Measurements from ENCODE around the gene DTX1.

The DTX1 gene

GRCh38 chr12:113097716-113098440 is 41.3 kb downstream of the DTX1 start:
- no peak for TF ChIP-seq CTCF (IDR thresholded peaks at IDR 0.05; ENCODE audit: low read depth, low read length)
- in situ Hi-C loops (cut with HindIII; ENCODE audit: low sequenced_read_pairs) = no loop called here
- peak; percentile 38 for DNase-seq (ENCODE audit: low read depth, low spot score)

DNA sequence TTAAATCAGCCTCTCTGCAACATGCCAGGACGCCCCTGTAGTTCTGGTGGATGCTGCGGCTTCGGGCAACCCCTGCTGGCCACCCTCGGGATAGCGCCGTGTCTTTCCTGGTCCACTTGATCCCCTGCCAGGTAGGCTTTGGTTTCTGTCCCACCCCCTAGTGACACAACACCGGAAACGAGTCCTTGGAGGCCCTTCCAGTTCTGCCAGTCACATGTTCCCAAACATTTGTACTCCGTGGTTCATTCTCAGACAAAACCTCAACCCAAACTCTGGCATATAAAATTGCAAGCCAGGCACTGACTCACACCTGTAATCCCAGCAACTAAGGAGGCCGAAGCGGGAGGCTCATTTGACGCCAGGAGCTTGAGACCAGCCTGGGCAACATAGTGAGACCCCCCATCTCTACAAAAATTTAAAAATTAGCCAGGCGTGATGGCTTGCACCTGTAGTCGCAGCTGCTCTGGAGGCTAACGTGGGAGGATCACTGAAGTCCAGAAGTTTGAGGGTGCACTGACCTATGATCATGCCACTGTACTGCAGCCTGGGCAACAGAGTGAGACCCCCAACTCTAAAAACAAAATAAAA is 42.0 kb downstream of the DTX1 start:
- H3K4me3 ChIP-seq (ENCODE audit: low read depth, low read length) = no peak overlapping the region
- DNase-seq (ENCODE audit: low read depth, low spot score) = peak; percentile 79
- TF ChIP-seq CTCF (IDR thresholded peaks at IDR 0.05; ENCODE audit: low read depth, low read length) = peak; percentile 85
- in situ Hi-C loops (cut with HindIII; ENCODE audit: low sequenced_read_pairs) = no loop called here

More at GRCh38 chr12:113097716-113098440, 41.3 kb downstream of the DTX1 start:
- no peak overlapping the region for H3K4me3 ChIP-seq (ENCODE audit: low read depth, low read length)

DNA sequence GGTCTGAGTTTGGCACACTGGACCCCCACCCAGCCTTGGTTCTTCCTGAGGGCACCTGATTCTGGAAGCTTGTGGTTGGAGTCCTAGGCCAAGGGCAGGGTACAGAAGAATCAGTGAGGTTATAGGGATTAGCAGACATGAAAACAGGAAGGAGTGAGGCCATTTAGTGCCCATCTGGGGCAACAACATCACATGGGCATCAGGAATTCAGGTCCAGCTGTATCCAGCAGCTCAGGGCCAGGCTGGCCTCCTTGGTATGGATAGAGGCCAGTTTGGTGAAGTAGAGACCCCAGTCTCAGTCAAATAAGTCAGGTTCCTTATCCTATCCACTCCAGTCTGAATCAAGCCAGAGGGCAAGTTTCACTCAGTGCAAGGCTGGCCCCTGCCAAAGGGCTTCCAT is 42.8 kb downstream of the DTX1 start:
- no peak overlapping the region for H3K4me3 ChIP-seq (ENCODE audit: low read depth, low read length)
- no peak for TF ChIP-seq CTCF (IDR thresholded peaks at IDR 0.05; ENCODE audit: low read depth, low read length)
- no peak for DNase-seq (ENCODE audit: low read depth, low spot score)
- in situ Hi-C loops (cut with HindIII; ENCODE audit: low sequenced_read_pairs) = no loop called here

GRCh38 chr12:113099764-113100163 is 43.2 kb downstream of the DTX1 start:
- no peak for DNase-seq (ENCODE audit: low read depth, low spot score)
- in situ Hi-C loops (cut with HindIII; ENCODE audit: low sequenced_read_pairs) = no loop called here
- TF ChIP-seq CTCF (IDR thresholded peaks at IDR 0.05; ENCODE audit: low read depth, low read length) = no peak
- H3K4me3 ChIP-seq (ENCODE audit: low read depth, low read length) = no peak overlapping the region

DNA sequence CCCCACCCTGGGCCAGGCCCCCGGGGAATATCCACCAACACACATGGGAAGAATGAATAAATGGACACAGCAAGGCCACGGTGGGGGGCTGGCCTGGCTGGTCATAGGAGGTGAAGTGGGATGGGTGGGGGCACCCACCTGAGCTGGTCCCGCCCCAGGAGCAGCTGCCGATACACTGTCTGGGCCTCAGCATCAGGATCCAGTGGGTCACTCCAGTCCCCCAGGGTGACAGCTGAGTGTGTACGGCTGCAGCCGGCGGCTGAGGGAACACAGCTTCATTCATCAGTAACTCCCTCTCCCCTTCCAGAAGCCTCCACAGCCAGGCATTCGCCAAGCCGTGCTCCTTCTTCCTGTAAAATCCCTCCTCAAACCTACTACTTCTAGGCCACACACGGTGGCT is 45.2 kb downstream of the DTX1 start:
- no peak for DNase-seq (ENCODE audit: low read depth, low spot score)
- in situ Hi-C loops (cut with HindIII; ENCODE audit: low sequenced_read_pairs) = no loop called here
- no peak for TF ChIP-seq CTCF (IDR thresholded peaks at IDR 0.05; ENCODE audit: low read depth, low read length)
- H3K4me3 ChIP-seq (ENCODE audit: low read depth, low read length) = no peak overlapping the region

DNA sequence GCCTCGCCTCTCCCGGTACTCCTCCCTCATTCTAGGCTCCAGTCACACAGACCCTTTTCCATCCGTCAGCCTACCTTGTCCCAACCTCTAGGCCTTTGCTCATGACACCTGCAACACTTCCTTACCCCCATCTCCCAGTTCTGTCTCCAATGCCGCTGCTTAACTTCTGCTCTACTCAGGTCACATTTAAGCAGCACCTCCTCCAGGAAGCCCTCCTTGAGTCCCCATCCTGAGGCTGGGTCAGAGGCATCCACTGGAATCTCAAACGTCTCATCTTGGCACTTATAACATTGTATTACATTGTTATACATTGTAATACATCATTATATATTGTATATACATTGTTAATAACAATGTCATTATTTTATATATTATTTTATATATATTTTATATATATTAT is 46.3 kb downstream of the DTX1 start:
- H3K4me3 ChIP-seq (ENCODE audit: low read depth, low read length) = no peak overlapping the region
- in situ Hi-C loops (cut with HindIII; ENCODE audit: low sequenced_read_pairs) = no loop called here
- DNase-seq (ENCODE audit: low read depth, low spot score) = no peak
- TF ChIP-seq CTCF (IDR thresholded peaks at IDR 0.05; ENCODE audit: low read depth, low read length) = no peak

Measured in astrocyte of the spinal cord (primary cell).